Stomach (tissue), 4 donors: ENCODE data around the gene GRB2.

Source experiments
- POLR2A ChIP-seq, 4 donors: fragments of 450-650 bp; IDR thresholded peaks; one replicate each; pipeline ENCODE4 v1.6.1; 2016; ENCODE audit warnings: antibody characterized with exemption in 4 of 4, control low read depth in 2 of 4, mild to moderate bottlenecking in 1 of 4, moderate library complexity in 1 of 4
- POLR2AphosphoS5 ChIP-seq, 3 donors: sonication (generic); formaldehyde crosslinking; IDR thresholded peaks; one replicate each; pipeline ENCODE4 v1.6.1; 2016; ENCODE audit warnings: antibody characterized with exemption in 3 of 3
- TF ChIP-seq, protein P1 (sequence below), 7 experiments: fragments of 450-650 bp in 4 of 7; fragments of 200-600 bp in 3 of 7; sonication (generic) in 3 of 7; IDR thresholded peaks; one replicate each; pipeline ENCODE4 v1.5.1; 2016 to 2019; ENCODE audit warnings: antibody characterized with exemption in 7 of 7, control low read depth in 2 of 7, mild to moderate bottlenecking in 1 of 7

GRCh38 chr17:75373280-75373679 is 32.2 kb downstream of the GRB2 start:
- no peak for TF ChIP-seq POLR2A (IDR thresholded peaks at IDR 0.05)
- TF ChIP-seq, protein P1, sequence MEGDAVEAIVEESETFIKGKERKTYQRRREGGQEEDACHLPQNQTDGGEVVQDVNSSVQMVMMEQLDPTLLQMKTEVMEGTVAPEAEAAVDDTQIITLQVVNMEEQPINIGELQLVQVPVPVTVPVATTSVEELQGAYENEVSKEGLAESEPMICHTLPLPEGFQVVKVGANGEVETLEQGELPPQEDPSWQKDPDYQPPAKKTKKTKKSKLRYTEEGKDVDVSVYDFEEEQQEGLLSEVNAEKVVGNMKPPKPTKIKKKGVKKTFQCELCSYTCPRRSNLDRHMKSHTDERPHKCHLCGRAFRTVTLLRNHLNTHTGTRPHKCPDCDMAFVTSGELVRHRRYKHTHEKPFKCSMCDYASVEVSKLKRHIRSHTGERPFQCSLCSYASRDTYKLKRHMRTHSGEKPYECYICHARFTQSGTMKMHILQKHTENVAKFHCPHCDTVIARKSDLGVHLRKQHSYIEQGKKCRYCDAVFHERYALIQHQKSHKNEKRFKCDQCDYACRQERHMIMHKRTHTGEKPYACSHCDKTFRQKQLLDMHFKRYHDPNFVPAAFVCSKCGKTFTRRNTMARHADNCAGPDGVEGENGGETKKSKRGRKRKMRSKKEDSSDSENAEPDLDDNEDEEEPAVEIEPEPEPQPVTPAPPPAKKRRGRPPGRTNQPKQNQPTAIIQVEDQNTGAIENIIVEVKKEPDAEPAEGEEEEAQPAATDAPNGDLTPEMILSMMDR (IDR thresholded peaks at IDR 0.05) = no peak
- no peak for TF ChIP-seq POLR2AphosphoS5 (IDR thresholded peaks at IDR 0.05)
